Fibroblast of lung (primary cell): ENCODE data around the gene ZNF511.

ENCODE experiments used
- CTCF ChIP-seq, 2 donors: IDR thresholded peaks in 1 of 2; conservative IDR thresholded peaks in 1 of 2; 1 replicate in 1 of 2; 2 replicates in 1 of 2; pipeline ENCODE4 v1.5.1; 2011 to 2012; ENCODE audit warnings: low read length in 2 of 2, control low read depth in 1 of 2, inconsistent platforms in 1 of 2, low read depth in 1 of 2, mild to moderate bottlenecking in 1 of 2
- EZH2 ChIP-seq: IDR thresholded peaks from 2 replicates; pipeline ENCODE4 v1.5.1; 2012; ENCODE audit warnings: low read length, control low read depth, mild to moderate bottlenecking; ENCODE audit errors: missing control alignments

- no peak for TF ChIP-seq CTCF (conservative IDR thresholded peaks at IDR 0.05 in 1 of 2, IDR thresholded peaks at IDR 0.05 in 1 of 2; ENCODE audit: low read depth in 1 of 2, low read length in 2 of 2)
- TF ChIP-seq EZH2, result no peak
Observed at GRCh38 chr10:133310399-133310755, 1.7 kb downstream of the ZNF511 start.
